MCF 10A (cell line): Measurements from ENCODE around the gene NRXN3. TPM values are rescaled to one million over a fixed set of nuclear protein-coding genes. Genes with fewer than 3 reads are reported as not detected.

Experiments
- BruUV-seq: library from RNA; stranded (reverse); fragments of 400-500 nt; replicated peaks from 2 replicates; lab custom pipeline; 2021; lab: Mats Ljungman, UMichigan
- CTCF ChIA-PET: fragments of 300-600 bp; sonication (Branson Sonifier 250); formaldehyde crosslinking; extraction: SDS; loops from one replicate; lab custom pipeline; 2021; ENCODE audit warnings: antibody characterized with exemption, inconsistent platforms; lab: Yijun Ruan, JAX
- POLR2A ChIA-PET: fragments of 300-600, 350-650 bp; sonication (Branson Sonifier 250); formaldehyde crosslinking; extraction: SDS; loops from one replicate; lab custom pipeline; 2020; ENCODE audit warnings: antibody characterized with exemption, inconsistent platforms; lab: Yijun Ruan, JAX
- DNase-seq: peaks from one replicate; pipeline ENCODE4 v3.0.0-alpha.2; 2018; ENCODE audit not compliant: unreplicated experiment
- H3K27ac Mint-ChIP-seq: one replicate; pipeline ENCODE4 v1.8.0; 2022; ENCODE audit warnings: mild to moderate bottlenecking, low read depth, mixed read lengths; ENCODE audit not compliant: unreplicated experiment
- H3K27me3 Mint-ChIP-seq: one replicate; pipeline ENCODE4 v1.8.0; 2022; ENCODE audit warnings: mixed read lengths; ENCODE audit not compliant: insufficient read depth, unreplicated experiment
- H3K36me3 Mint-ChIP-seq: one replicate; pipeline ENCODE4 v1.8.0; 2022; ENCODE audit warnings: mild to moderate bottlenecking, moderate library complexity, mixed read lengths; ENCODE audit not compliant: insufficient read depth, unreplicated experiment
- H3K4me1 Mint-ChIP-seq: one replicate; pipeline ENCODE4 v1.8.0; 2022; ENCODE audit warnings: mixed read lengths; ENCODE audit not compliant: insufficient read depth, unreplicated experiment
- H3K4me3 Mint-ChIP-seq: one replicate; pipeline ENCODE4 v1.8.0; 2022; ENCODE audit warnings: mild to moderate bottlenecking, moderate library complexity, mixed read lengths; ENCODE audit not compliant: unreplicated experiment
- H3K9me3 Mint-ChIP-seq: one replicate; pipeline ENCODE4 v1.8.0; 2022; ENCODE audit warnings: mixed read lengths; ENCODE audit not compliant: unreplicated experiment
- intact Hi-C: fragments of 100-400 bp; cut with micrococcal nuclease; formaldehyde crosslinking; loops from 2 replicates; pipeline ENCODE4 v1.14.1; 2022
- total RNA-seq: library from RNA; stranded (reverse); gene quantifications from 2 replicates; pipeline ENCODE4 v1.2.3, GENCODE V29; 2022
- TF ChIP-seq, protein P1 (sequence below): fragments of 200-600 bp; IDR thresholded peaks from one replicate; pipeline ENCODE4 v1.8.0; 2022; ENCODE audit warnings: antibody characterized with exemption, mild to moderate bottlenecking; ENCODE audit not compliant: unreplicated experiment

NRXN3 gene
- total RNA-seq, 1 experiment from 2014 or later: not detected

GRCh38 chr14:79712302-79712950, 1542.3 kb downstream of the NRXN3 start:
- Mint-ChIP-seq H3K9me3 (no peaks in the 10 kb centered on the region), H3K4me1 (no peaks in the 10 kb centered on the region), H3K27me3 (peaks cover 27% of the 10 kb centered on the region), H3K27ac (no peak overlapping the region), H3K4me3 (no peak overlapping the region), H3K36me3 (no peaks in the 10 kb centered on the region)
- intact Hi-C loops: no loop called here
- DNase-seq: no peak
- BruUV-seq: no TSS peak
- POLR2A ChIA-PET: no interaction called here
- TF ChIP-seq, protein P1, sequence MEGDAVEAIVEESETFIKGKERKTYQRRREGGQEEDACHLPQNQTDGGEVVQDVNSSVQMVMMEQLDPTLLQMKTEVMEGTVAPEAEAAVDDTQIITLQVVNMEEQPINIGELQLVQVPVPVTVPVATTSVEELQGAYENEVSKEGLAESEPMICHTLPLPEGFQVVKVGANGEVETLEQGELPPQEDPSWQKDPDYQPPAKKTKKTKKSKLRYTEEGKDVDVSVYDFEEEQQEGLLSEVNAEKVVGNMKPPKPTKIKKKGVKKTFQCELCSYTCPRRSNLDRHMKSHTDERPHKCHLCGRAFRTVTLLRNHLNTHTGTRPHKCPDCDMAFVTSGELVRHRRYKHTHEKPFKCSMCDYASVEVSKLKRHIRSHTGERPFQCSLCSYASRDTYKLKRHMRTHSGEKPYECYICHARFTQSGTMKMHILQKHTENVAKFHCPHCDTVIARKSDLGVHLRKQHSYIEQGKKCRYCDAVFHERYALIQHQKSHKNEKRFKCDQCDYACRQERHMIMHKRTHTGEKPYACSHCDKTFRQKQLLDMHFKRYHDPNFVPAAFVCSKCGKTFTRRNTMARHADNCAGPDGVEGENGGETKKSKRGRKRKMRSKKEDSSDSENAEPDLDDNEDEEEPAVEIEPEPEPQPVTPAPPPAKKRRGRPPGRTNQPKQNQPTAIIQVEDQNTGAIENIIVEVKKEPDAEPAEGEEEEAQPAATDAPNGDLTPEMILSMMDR: no peak
- CTCF ChIA-PET: interaction anchor here (0.6 to 1.2 kb wide), 2 partner anchors 55 to 776 kb away, joined by 3 to 5 read pairs; no protein-coding TSS in a partner anchor

GRCh38 chr14:79721399-79722084, 1551.4 kb downstream of the NRXN3 start:
- Mint-ChIP-seq H3K4me3 (no peak overlapping the region), H3K27me3 (peaks cover 59% of the 10 kb centered on the region), H3K27ac (no peak overlapping the region), H3K4me1 (no peaks in the 10 kb centered on the region), H3K9me3 (no peaks in the 10 kb centered on the region), H3K36me3 (no peaks in the 10 kb centered on the region)
- no TSS peak for BruUV-seq
- no peak for DNase-seq
- ChIA-PET POLR2A (no interaction called here), CTCF (interaction anchor here (0.7 kb wide), 1 partner anchor 151 kb away, joined by 4 read pairs; no protein-coding TSS in a partner anchor)
- TF ChIP-seq, protein P1: no peak
- intact Hi-C loops: no loop called here

DNA sequence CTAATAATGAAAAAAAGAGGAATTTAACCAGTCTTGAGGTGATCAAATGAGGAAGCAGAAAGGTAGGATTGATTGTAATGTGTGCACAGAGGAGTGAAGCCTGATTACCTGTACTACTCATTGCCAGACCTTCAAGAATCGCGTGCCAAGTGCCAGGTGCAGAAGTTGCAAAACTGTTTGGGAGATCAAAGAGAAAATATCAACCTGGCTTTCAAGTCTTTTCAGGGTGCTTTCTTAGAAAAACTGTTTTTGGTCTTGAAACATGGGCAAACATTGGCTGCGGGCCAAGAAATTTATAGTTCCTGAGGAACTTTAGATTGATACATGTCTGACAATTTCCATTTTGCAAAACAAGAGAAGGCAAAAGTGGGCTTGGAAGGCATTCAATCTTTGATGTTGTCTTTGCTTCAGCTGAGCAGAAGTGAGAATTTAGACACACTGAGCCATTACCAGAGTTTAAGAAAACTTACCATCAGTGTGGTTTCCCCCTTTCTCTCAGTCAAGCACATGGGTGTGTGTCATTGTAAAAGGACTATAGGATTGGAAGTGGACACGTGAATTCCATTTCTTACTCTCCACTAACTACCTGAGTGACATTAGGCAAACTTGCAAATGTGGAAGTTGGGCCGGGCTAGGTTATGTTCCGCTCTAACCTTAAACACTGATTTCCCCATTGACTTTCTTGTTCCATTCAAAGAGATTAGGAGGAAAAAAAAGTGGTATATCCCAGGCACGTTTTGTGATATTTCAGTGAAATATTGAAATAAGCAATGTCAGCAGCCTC, 1555.0 kb downstream of the NRXN3 start:
- intact Hi-C loops: no loop called here
- Mint-ChIP-seq H3K9me3 (no peaks in the 10 kb centered on the region), H3K27me3 (peaks cover 75% of the 10 kb centered on the region), H3K27ac (no peak overlapping the region), H3K36me3 (no peaks in the 10 kb centered on the region), H3K4me3 (no peak overlapping the region), H3K4me1 (no peaks in the 10 kb centered on the region)
- TF ChIP-seq, protein P1: no peak
- ChIA-PET POLR2A (interaction anchor here (0.6 kb wide), 1 partner anchor 871 kb away, joined by 3 read pairs; no protein-coding TSS in a partner anchor), CTCF (interaction anchor here (0.7 kb wide), 1 partner anchor 775 kb away, joined by 3 read pairs; no protein-coding TSS in a partner anchor)
- no peak for DNase-seq
- BruUV-seq: no TSS peak

GRCh38 chr14:79727900-79728299, 1557.7 kb downstream of the NRXN3 start:
- TF ChIP-seq, protein P1: no peak
- H3K27me3 Mint-ChIP-seq: peaks cover 64% of the 10 kb centered on the region
- H3K4me1 Mint-ChIP-seq: no peaks in the 10 kb centered on the region
- ChIA-PET CTCF (no interaction called here), POLR2A (no interaction called here)
- no peak for DNase-seq
- H3K27ac Mint-ChIP-seq: no peak overlapping the region
- no peaks in the 10 kb centered on the region for H3K9me3 Mint-ChIP-seq
- no peaks in the 10 kb centered on the region for H3K36me3 Mint-ChIP-seq
- no TSS peak for BruUV-seq
- intact Hi-C loops: no loop called here
- no peak overlapping the region for H3K4me3 Mint-ChIP-seq
